ENCODE results near the gene ARTN. TPM values are rescaled to one million over a fixed set of nuclear protein-coding genes. Genes with fewer than 3 reads are reported as not detected.

Gene ARTN
- total and polyA plus RNA-seq, 9 of the 15 experiments (the other 6 are each of a cell fraction or from before 2014, with no cell fraction given) = 0.06 to 0.38 TPM; not detected in 7

DNA sequence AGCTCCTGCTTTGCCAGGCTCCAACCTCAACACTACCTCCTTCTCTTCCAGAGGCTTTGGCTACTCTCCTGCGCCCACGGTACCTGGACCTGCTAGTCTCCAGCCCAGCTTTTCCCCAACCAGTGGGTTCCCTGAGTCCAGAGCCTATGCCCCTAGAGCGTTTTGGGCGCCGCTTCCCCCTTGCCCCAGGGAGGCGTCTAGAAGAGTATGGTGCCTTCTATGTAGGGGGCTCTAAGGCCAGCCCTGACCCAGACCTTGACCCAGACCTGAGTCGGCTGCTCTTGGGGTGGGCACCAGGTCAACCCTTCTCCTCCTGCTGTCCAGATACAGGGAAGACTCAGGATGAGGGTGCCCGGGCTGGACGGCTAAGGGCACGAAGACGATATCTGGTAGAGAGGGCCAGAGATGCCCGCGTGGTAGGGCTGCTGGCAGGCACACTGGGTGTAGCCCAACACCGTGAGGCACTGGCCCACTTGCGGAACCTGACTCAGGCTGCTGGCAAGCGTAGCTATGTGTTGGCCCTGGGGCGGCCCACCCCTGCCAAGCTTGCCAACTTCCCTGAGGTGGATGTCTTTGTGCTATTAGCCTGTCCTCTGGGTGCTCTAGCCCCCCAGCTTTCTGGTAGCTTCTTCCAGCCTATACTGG, 37.9 kb downstream of the ARTN start (continued):
- TF ChIP-seq, protein P1, sequence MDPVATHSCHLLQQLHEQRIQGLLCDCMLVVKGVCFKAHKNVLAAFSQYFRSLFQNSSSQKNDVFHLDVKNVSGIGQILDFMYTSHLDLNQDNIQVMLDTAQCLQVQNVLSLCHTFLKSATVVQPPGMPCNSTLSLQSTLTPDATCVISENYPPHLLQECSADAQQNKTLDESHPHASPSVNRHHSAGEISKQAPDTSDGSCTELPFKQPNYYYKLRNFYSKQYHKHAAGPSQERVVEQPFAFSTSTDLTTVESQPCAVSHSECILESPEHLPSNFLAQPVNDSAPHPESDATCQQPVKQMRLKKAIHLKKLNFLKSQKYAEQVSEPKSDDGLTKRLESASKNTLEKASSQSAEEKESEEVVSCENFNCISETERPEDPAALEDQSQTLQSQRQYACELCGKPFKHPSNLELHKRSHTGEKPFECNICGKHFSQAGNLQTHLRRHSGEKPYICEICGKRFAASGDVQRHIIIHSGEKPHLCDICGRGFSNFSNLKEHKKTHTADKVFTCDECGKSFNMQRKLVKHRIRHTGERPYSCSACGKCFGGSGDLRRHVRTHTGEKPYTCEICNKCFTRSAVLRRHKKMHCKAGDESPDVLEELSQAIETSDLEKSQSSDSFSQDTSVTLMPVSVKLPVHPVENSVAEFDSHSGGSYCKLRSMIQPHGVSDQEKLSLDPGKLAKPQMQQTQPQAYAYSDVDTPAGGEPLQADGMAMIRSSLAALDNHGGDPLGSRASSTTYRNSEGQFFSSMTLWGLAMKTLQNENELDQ (CRISPR knock-in tag; IDR thresholded peaks at IDR 0.05; ENCODE audit: borderline replicate concordance) = no peak
- TF ChIP-seq UBTF (IDR thresholded peaks at IDR 0.05; ENCODE audit: borderline replicate concordance in 1 of 2, low read depth in 2 of 2, low read length in 2 of 2) (no peak), RBM39 (optimal IDR thresholded peaks at IDR 0.05; ENCODE audit: low read depth, low read length) (no peak), ZNF318 (IDR thresholded peaks at IDR 0.05; ENCODE audit: borderline replicate concordance in 1 of 2, low read depth in 1 of 2) (no peak), BRCA1 (IDR thresholded peaks at IDR 0.05) (no peak), BRCA1 (CRISPR knock-in tag; IDR thresholded peaks at IDR 0.05) (0 out of 2 replicates have a peak, but pooled peaks have one; percentile 34), ZC3H8 (IDR thresholded peaks at IDR 0.05) (no peak), ZNF175 (CRISPR knock-in tag; IDR thresholded peaks at IDR 0.05; ENCODE audit: low read depth) (no peak), ZNF232 (CRISPR knock-in tag; IDR thresholded peaks at IDR 0.05) (no peak), FOS (IDR thresholded peaks at IDR 0.05; ENCODE audit: extremely low read depth, insufficient read length) (no peak), MITF (IDR thresholded peaks at IDR 0.05) (no peak)

All from K562 (cell line).